GM23248 (cell line): Measurements from ENCODE around the gene C6orf15.

Experiments
- EZH2 ChIP-seq: fragments of 200-600 bp; sonication (generic); IDR thresholded peaks from 2 replicates; pipeline ENCODE4 v1.6.1; 2018; ENCODE audit warnings: antibody characterized with exemption, mild to moderate bottlenecking; ENCODE audit not compliant: insufficient read depth, poor library complexity, severe bottlenecking
- EZH2phosphoT487 ChIP-seq: fragments of 200-600 bp; sonication (generic); IDR thresholded peaks from 2 replicates; pipeline ENCODE4 v1.6.1; 2018; ENCODE audit warnings: antibody characterized with exemption, moderate library complexity, mild to moderate bottlenecking, low read depth; ENCODE audit not compliant: insufficient read depth

- no peak for TF ChIP-seq EZH2
- no peak for TF ChIP-seq EZH2phosphoT487
These were observed 36.8 kb downstream of the C6orf15 start for GRCh38 chr6:31075528-31075927.
